HG02943 (cell line): ENCODE data around the gene SPEG.
A peak's percentile ranks its signal among the peaks of the same experiment; 100 is the strongest.

Experiments used
- ATAC-seq: cut with Tn5 transposase; IDR thresholded peaks from one replicate; pipeline ENCODE4 v1.9.1; 2021; ENCODE audit warnings: mild to moderate bottlenecking, low read depth, moderate library complexity; ENCODE audit not compliant: unreplicated experiment

SPEG gene

GRCh38 chr2:219541611-219542180, 107.1 kb downstream of the SPEG start:
- peak; percentile 41 for ATAC-seq

DNA sequence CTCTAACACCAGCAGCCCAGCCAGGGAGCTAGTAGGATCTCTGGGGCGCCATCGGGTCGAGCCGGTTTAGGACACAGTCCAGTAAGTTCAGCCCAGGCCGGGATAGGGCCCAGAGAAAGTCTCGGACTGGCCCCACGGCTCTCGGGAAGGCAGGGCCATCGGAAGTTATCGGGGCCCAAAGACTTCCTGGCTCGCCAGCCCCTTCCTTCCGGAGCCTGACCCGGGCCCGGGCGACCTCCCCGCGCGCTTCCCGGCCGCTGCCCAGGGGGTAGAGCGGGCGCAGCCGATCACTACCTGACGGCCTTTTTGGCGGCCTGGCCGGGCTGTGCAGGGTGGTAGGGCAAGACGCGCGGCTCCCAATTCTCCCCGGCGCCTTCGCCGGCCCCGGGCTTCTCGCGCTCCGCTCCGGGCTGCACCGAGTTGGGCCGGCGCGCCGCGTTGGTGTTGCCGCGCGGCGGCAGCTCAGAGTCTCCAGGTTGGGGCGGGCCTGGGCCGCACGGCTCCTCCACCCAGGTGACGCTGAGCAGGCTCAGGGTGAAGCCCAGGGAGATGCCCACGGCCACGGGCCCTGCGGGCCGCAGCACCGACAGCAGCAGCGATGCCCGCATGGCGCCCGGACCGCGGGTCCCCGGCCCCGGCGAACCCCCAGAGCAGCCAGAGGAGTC, 108.4 kb downstream of the SPEG start:
- ATAC-seq = peak; percentile 40

DNA sequence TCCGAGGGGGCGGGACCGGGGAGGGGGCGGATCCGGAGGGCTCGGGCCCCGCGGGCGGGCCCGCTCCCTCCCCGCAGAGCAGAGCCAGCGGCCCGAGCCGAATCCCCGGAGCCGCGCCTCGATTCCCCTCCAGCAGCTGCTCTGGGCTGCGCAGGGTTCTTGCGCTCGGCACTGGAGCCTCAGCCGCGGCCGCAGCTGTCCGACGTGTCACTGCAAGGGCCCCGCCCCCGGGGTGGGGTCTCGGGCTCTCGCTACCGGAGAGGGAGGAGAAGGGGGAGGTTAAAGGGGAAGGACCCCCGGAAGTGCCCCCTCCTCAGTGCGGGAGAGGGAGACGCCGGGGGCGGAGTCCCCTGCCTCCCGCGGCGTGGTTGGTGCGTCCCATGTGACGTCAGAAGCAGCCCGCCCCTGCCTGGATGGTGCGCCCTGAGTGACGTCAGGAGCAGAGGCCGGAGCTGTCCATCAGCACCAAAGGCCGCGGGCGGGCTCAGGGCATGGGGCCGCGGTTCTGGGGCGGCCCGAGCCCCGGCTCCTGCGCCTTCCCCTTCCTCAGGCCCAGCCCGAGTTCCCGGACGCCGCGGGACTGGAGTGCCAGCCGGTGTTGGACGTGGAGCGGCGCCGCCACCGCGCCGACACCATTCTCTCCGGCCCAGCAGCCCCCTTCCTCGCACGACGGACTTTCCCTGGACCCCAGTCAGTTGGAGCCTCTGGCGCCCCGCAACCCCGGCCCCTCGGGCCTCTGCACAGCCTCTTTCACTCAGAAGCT, 109.1 kb downstream of the SPEG start, which contains the start of the genes CHPF and TMEM198:
CHPF (minus strand) TSS at position 214 of the 763 bp plus-strand sequence. CDS start 271 bp downstream, outside the sequence.
TMEM198 (plus strand) TSS at position 433 of the 763 bp plus-strand sequence. CDS start 700 bp downstream, outside the sequence.
- peak; percentile 68 for ATAC-seq

DNA sequence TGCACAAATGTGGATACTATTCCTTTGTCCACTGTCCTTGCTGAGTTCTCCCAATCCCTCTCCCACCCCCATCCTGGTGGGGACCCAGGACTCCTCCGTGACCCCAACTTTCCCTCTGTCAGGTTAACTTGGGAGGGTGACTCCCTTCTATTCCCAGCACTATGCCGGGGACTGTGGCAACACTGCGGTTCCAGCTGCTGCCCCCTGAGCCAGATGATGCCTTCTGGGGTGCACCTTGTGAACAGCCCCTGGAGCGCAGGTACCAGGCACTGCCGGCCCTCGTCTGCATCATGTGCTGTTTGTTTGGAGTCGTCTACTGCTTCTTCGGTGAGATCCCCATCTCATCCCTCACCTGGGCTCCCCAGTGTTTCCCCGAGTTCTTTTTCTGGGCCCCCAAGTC, 109.9 kb downstream of the SPEG start:
- ATAC-seq = no peak

DNA sequence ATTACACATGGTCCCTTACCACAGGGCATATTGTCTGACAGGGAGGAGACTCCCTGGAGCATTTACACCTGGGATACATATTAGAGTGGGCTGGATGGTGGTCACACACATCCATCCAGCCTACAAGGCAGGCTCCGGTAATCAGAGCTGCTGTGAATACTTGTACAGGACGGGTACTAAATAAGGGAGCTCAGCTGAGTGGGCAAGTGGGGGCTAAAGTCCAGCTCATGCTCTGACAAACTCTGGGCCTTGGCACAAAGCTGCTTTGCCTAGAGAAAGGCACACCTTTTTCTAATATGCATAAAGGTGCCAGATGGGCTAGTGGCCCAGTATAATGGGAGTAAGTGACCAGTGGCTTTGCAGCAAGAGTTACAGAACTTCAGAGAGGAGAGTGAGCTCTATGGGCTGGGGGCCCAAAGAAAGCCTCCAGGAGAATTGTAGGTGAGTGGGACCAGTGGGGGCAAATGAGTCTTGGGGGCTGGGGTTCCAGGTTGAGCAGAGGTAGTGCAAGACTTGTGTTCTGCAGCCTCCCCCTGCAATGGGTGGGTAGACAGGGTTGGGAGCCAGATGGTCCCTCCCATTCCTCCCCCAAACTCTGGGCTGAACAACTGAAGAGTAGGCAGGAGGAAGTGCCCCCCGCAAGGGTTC, 110.8 kb downstream of the SPEG start:
- ATAC-seq = no peak

GRCh38 chr2:219545943-219546352, 111.3 kb downstream of the SPEG start:
- no peak for ATAC-seq

DNA sequence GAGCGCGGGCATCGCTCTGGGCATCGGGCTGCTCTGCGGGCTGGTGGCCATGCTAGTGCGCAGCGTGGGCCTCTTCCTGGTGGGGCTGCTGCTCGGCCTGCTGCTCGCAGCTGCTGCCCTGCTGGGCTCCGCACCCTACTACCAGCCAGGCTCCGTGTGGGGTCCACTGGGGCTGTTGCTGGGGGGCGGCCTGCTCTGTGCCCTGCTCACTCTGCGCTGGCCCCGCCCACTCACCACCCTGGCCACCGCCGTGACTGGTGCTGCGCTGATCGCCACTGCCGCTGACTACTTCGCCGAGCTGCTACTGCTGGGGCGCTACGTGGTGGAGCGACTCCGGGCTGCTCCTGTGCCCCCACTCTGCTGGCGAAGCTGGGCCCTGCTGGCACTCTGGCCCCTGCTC, 113.0 kb downstream of the SPEG start:
- ATAC-seq = no peak
